ENCODE results near the gene BIRC3.
"Not testable (repeated sequence)": the region's sequence is repeated elsewhere in the genome, so short reads cannot be mapped to it uniquely, and the experiment has no call there.

Gene BIRC3

DNA sequence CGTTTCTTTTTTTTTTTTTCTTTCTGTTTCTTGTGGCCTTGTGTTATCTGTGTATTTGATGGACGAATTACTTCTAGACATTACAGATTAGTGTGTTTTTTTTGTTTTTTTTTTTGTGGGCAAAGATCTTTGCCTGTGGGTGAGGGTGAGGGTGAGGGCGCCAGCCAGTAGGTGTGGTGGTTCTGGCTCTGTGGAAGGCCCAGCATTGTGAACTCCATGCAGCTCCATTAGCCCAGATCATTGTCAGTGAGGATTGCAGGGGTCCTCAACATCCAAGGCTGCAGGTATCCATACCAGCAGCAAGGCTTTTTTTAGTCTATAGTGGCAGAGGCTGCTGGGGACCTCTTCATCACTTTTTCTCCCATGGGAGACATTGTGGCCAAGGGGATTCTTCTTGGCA is 43.4 kb downstream of the BIRC3 start:
- H3K27ac ChIP-seq = peak overlapping the region in 1 of 21 experiments; percentile 68

DNA sequence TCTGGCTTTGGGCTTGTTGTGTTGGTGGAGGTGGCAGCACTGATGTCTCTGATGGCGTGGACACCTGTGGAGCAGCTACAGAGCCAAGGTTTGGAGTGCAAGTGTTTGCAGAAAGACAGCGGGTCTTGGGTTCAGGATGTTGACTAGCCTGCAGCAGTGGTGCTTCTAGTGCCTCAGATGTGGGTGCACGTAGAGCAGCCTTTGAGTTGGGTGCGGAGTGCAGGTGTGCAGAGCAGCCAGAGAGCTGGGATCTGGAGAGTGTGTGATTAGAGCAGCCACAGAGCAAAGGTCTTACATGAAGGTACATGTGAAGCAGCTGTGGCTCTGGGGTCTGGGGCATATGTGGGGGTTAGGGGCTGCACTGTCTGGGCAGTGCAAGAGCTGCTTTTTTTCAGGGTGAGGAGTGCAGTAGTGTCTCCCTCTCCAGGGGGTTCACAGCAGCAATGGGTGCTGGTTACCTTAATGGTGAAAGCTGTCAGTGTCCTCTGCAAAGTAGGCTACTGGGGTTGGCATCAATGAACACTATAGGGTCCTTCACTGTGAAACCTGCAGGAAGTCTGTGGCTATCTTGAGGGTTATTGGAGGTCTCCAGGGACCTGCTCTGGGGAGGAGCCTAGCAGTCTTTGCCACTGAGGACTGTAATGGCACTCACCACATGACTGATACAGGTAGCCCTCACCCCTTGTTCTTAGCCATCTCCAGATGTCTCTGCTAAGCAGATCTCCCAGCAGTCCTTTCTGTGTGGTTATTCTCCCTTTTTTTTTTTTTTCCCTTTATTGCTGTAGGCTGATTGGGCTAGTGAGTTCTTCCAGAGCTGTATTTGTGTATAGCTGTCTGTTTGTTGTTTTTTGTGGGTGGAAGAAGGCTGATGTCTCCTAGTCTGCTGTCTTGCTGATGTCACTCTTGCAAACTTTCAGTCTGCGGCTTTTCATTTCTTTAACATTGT is 44.1 kb downstream of the BIRC3 start:
- Histone ChIP-seq H3K4me3 (no peak overlapping the region), H3K27ac (peak overlapping the region in 1 of 21 experiments; percentile 68)

More for the DNA sequence above, 43.4 kb downstream of the BIRC3 start:
- H3K4me3 ChIP-seq = no peak overlapping the region

DNA sequence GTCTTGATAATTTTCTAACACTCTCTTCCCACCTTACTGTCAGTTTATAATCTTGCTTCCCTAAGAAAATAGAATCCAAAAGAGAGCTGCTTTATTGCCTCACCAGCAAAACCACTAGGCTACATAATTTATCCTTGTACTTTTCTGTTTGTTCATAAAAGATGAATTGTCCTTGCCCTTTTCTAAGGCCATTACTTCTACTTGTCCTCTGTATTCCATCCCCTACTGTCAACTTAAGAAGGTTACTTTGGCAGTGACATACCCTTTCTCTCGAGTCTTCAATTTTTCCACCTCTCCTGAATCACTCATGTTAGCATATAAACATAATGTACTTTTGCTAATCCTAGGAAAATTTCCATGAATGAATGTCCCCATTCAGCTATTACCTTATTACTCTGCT is 47.7 kb downstream of the BIRC3 start:
- no peak overlapping the region for H3K4me3 ChIP-seq
- no peak overlapping the region for H3K27ac ChIP-seq

DNA sequence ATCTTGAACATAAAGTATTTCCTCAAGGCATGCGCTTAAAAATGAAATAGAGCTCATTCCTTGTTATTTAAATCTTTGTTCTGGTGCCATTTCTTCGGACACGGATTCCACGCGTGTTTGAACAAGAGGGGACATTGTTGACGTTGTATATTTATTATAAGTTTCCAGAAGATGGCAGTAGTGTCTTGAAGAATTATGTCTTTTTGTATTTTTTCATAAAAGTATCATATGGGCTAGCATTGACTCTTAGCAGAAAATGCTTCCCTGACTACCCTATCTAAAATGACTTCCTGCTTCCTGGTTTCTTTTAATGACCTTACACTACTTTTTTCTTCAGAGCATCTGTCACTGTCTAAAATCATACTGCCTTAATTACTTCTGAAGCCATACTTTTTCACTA is 50.1 kb downstream of the BIRC3 start:
- Histone ChIP-seq H3K27ac (no peak overlapping the region), H3K4me3 (no peak overlapping the region)

DNA sequence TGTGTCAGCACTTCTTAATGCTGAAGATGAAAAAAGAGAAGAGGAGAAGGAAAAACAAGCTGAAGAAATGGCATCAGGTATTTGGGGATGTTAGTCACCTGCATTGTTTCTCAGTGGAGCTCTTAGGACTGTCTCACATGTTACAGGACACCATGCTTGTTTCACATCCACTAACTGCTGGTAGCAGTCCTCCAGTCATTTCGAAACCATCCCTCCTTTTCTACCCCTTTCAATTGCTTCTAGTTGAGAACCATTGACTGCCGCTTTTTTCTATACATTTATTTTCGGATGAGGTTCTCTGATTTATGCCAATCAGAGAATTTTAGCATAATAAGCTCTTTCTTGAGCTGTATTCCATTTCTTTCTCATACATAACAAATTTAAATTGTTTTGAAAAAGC is 51.2 kb downstream of the BIRC3 start:
- no peak overlapping the region for H3K27ac ChIP-seq
- no peak overlapping the region for H3K4me3 ChIP-seq

DNA sequence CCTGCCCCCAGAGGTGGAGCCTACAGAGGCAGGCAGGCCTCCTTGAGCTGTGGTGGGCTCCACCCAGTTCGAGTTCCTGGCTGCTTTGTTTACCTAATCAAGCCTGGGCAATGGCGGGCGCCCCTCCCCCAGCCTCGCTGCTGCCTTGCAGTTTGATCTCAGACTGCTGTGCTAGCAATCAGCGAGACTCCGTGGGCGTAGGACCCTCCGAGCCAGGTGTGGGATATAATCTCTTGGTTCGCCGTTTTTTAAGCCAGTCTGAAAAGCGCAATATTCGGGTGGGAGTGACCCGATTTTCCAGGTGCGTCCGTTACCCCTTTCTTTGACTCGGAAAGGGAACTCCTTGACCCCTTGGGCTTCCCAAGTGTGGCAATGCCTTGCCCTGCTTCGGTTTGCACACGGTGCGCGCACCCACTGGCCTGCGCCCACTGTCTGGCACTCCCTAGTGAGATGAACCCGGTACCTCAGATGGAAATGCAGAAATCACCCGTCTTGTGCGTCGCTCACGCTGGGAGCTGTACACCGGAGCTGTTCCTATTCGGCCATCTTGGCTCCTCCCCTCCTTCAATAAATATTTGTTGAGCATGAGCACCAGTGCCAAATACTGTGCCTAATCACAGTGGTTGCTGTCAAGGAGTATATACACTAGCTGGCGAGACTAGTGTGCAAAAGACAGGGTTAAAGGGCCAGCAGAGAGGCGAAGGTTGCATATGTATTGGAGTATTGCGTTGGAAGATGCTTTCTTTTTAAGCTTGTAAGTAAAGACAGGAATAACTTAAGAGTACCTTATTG is 57.5 kb downstream of the BIRC3 start:
- H3K27ac ChIP-seq, H3K4me3 ChIP-seq: not testable (repeated sequence)

DNA sequence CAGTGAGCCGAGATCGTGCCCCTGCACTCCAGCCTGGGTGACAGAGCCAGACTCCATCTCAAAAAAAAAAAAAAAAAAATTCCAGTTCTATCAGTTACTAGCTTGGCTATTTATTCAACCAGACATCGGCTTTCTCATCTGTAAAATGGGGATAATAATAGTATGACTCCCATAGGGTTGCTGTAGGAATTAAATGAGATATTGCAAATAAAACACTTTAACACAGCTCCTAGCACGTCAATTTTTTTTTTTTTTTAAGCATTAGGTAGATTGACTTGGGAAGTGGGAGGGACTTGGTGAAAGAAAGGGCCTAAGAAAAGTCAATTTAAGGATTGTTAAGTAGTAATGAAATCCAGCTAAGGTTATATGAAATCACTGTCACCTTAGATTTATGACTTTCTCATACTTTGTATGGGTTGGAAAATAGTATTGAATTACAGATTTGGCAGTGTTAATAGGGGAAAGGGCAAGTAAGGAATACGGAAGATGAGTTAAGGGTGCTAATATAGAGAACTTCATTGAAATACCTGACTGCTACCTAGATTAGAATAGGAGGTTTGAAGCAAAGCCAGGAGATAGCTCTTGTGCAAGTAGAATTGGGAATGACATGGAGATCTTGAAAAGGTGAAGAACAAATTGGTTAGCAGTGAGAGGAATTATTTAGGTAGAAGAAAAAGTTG is 58.6 kb downstream of the BIRC3 start:
- Histone ChIP-seq H3K4me3 (no peak overlapping the region), H3K27ac (no peak overlapping the region)

DNA sequence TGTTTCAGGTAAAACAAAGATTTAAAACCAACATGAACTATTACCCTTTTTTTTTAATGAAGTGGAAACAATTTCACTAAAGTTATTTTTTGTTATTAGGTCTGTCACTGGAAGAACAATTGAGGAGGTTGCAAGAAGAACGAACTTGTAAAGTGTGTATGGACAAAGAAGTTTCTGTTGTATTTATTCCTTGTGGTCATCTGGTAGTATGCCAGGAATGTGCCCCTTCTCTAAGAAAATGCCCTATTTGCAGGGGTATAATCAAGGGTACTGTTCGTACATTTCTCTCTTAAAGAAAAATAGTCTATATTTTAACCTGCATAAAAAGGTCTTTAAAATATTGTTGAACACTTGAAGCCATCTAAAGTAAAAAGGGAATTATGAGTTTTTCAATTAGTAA is 60.6 kb downstream of the BIRC3 start:
- Histone ChIP-seq H3K4me3 (no peak overlapping the region), H3K27ac (no peak overlapping the region)

DNA sequence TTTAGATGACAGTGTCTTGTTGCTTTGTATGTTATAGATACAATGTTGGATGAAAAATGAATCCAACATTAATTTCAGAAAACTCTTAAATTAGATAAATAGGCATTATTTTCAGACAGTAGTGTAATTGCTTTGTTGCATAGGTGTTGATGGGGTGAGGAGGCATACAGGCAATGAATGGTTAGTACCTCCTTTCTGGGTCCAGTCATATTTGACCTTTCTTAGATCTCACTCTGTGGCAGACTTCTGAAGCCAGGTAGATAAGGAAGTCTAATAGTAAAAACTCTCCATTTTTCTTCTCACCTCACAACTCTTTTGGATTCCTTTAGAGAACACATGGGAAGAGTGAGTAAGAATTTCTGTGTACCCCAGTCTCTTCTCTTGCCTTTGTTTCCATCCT is 61.5 kb downstream of the BIRC3 start:
- no peak overlapping the region for H3K4me3 ChIP-seq
- H3K27ac ChIP-seq = no peak overlapping the region

DNA sequence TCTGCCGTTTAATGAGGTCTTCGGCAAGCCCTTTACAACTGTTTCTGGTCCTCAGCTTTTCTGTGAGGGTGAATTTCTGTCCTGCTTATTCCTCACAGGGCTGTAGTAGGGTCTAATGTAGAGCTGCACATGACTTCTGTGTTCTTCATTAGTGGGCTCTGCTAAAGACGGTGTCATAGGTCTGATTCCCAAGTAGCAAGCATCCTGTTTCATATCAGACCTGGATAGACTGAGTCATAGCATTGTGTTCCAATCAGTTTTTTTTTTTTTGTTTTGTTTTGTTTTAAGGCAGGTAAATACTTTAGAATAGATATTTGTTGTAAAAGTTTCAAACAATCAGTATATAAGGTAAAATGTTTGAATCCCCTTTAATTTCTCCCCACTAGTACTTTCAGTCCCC is 65.1 kb downstream of the BIRC3 start:
- Histone ChIP-seq H3K27ac (no peak overlapping the region), H3K4me3 (no peak overlapping the region)

DNA sequence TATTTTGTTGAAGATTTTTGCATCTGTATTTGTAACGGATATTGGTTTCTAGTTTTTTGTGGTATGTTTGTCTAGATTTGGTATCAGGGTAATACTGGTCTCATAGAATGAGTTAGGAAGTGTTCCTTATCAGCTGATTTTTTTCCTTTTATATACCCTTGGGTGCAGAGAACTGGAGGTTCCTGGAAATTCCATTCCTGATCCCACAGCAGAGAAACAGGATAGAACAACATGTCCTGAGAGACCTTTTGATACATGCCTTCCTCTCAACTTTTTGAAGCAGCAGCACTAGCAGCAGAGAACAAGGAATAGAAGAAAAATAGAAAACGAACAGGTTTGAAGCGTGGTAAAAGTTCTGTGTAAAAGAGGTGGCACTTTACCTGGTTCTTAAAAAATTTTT is 66.6 kb downstream of the BIRC3 start:
- Histone ChIP-seq H3K4me3 (no peak overlapping the region), H3K27ac (no peak overlapping the region)

DNA sequence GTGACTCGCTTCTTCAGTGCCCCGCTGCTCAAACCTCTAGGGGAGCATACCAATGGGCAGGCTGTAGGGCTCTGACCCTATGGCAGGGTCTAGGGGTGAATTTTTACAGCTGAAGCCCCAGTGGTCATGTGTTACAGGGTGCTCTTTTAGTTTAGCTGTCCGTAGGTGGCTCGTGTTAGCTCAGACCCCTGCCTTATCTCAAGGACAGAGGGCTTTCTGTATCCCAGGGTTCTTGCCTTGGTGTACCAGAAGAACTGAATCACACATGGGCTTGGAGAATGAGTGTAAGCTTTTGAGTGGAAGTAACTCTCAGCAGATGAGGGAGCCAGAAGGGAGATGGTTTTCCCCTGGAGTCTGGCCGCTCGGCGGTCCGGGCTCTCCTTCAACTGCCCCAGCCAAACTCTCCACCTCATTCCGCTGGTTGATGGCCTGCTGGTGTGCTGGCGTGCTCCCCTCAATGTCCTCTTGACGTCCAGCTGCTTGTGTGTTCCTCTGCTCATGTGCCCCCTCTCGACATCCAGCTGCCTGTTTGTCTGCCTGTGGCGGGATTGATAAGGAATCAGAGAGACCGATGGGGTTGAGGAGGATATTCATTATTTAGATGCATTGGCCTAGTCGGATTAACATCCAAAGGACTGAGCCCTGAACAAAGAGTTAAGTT is 67.3 kb downstream of the BIRC3 start:
- no peak overlapping the region for H3K4me3 ChIP-seq
- H3K27ac ChIP-seq = no peak overlapping the region

DNA sequence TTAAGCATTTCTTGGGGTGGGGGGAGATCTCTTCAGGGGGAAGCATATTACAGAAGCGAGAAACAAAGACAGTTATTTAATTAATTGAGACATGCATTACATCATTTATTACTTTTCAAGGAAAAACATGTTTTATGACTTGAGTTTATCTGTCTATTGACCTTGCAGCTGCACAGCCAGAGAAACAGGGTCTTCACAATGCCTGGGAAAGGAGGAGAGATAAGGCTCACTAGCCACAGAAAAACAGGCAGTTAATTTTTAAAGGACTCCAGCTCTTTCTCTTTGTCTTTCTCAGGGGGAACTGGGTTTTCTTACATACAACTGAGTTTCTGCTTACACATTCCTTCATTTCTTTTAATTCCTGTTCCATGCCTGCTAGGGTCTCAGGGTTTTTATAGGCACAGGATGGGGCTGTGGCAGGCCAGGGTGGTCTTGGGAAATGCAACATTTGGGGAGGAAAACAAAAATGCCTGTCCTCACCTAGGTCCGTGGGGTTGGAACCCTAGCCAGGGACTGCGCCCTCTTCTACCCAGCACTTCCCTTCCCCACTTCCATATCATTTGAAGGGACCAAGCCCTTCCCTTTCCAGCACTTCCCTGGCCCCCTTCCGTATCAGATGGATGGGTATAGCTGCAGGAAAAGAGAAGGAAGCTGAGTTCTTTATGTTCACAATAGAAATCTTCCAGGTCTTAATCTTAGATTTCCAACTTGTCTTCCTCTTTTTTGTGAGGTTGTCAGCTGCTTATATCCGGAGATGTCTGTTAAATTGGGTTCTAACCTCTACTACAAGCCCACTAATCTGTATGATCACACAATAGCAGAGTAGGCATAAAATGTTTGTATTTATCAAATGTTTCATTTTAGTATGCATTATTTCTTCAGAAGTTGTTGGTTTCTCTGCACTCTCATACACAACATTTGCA is 68.1 kb downstream of the BIRC3 start:
- no peak overlapping the region for H3K27ac ChIP-seq
- H3K4me3 ChIP-seq = no peak overlapping the region

DNA sequence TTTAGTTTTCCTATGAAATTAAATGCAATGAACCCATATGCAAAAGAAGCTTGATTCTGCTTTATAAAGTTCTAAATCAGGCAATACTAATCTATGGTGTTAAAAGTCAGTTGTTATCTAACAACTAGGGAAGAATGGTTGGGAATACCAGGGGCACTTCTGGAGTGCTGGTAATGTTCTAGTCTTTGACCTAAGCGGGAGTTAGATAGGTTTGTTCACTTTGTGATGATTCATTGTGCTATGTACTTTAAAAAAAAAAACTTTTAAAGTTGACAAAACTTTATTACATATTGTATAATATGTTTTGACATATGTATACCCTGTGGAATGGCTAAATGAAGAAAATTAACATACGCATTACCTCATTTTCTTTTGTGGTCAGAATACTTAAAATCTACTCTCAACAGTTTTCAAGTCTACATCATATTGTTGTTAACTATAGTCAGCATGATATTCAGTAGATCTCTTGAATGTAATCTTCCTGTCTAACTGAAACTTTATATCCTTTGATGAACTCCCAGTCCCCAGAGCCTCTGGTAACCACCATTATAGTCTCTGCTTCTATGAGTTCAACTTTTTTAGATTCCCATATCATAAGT is 69.0 kb downstream of the BIRC3 start:
- Histone ChIP-seq H3K27ac (no peak overlapping the region), H3K4me3 (no peak overlapping the region)

DNA sequence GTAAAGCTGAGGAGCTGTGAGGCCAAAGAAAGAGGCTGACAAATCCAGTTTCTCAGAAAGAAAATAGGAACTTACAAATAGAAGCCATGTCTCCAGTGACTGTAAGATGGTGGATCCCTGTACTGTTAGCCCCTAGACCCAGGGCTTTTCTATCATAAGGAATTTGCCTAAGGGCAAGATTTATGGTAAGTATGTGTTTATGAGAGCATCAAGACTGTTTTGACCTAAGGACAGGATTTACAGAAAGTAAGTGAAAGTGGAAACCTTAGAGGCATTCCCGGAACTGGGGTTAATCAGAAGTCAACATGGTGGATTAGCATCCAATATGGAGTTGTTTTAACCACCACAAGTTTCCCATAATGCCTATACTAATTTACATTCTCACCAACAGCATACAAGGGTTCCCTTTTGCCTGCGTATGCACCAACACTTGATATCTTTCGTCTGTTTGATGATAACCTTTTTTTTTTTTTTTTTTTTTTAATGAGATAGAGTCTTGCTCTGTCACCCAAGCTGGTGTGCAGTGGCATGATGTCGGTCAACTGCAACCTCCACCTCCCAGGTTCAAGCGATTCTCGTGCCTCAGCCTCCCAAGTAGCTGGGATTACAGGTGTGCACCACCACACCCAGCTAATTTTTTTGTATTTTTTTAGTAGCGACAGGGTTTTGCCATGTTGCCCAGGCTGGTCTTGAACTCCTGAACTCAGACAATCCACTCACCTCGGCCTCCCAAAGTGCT is 69.9 kb downstream of the BIRC3 start:
- H3K27ac ChIP-seq = no peak overlapping the region
- no peak overlapping the region for H3K4me3 ChIP-seq

Data from skin epidermis (tissue), 12 donors.